Natural killer cell (primary cell): Measurements from ENCODE around the gene SP6. TPM values are rescaled to one million over a fixed set of nuclear protein-coding genes. Genes with fewer than 3 reads are reported as not detected.

Experiments
- ATAC-seq, 3 donors: fragments of 150-1000 bp in 2 of 3; fragments of 200-7000 bp in 1 of 3; cut with Tn5 transposase; 1 replicate in 1 of 3; 2 replicates in 2 of 3; pipeline ENCODE4 v1.10.0; 2021; ENCODE audit warnings: mild to moderate bottlenecking in 2 of 3, moderate library complexity in 2 of 3
- DNase-seq, 2 donors: peaks; one replicate each; pipeline versions ENCODE4 v3.0.0 to v3.0.0-alpha.2; 2013 to 2021; ENCODE audit warnings: mixed read lengths in 1 of 2
- H3K27ac ChIP-seq: one replicate; pipeline ENCODE4 v1.5.1; 2013; ENCODE audit warnings: mild to moderate bottlenecking, low read length
- H3K27me3 ChIP-seq: one replicate; pipeline ENCODE4 v1.6.1; 2013; ENCODE audit warnings: low read length; ENCODE audit not compliant: control insufficient read depth, insufficient read depth
- H3K36me3 ChIP-seq: one replicate; pipeline ENCODE4 v1.6.1; 2013; ENCODE audit warnings: low read length; ENCODE audit not compliant: control insufficient read depth, insufficient read depth
- H3K4me1 ChIP-seq: one replicate; pipeline ENCODE4 v1.6.1; 2013; ENCODE audit warnings: low read length; ENCODE audit not compliant: control insufficient read depth, insufficient read depth
- H3K4me3 ChIP-seq: one replicate; pipeline ENCODE4 v1.5.1; 2013; ENCODE audit warnings: low read length
- H3K9me3 ChIP-seq: one replicate; pipeline ENCODE4 v1.6.1; 2013; ENCODE audit warnings: low read length; ENCODE audit not compliant: control insufficient read depth, insufficient read depth
- H3K27ac Mint-ChIP-seq, 2 donors: one replicate each; pipeline ENCODE4 v1.8.0; 2022; ENCODE audit warnings: mild to moderate bottlenecking in 2 of 2, mixed read lengths in 2 of 2, moderate library complexity in 1 of 2
- H3K27me3 Mint-ChIP-seq, 2 donors: one replicate each; pipeline ENCODE4 v1.8.0; 2022; ENCODE audit warnings: low read depth in 2 of 2, mixed read lengths in 2 of 2
- H3K36me3 Mint-ChIP-seq: one replicate; pipeline ENCODE4 v1.8.0; 2022; ENCODE audit warnings: mixed read lengths
- H3K4me1 Mint-ChIP-seq, 2 donors: one replicate each; pipeline ENCODE4 v1.8.0; 2022; ENCODE audit warnings: mixed read lengths in 2 of 2
- H3K4me3 Mint-ChIP-seq: one replicate; pipeline ENCODE4 v1.8.0; 2022; ENCODE audit warnings: mild to moderate bottlenecking, moderate library complexity, mixed read lengths
- H3K9me3 Mint-ChIP-seq, 2 donors: one replicate each; pipeline ENCODE4 v1.8.0; 2022; ENCODE audit warnings: mixed read lengths in 2 of 2
- CTCF ChIP-seq: fragments of 200-600 bp; IDR thresholded peaks from one replicate; pipeline ENCODE4 v1.8.0; 2022; ENCODE audit warnings: antibody characterized with exemption
- WGBS: methylation state at CpG from one replicate; pipeline ENCODE4 v1.1.7; 2013; ENCODE audit warnings: missing lambda C conversion rate; ENCODE audit not compliant: insufficient coverage; 5-methylcytosine and 5-hydroxymethylcytosine counted together
- intact Hi-C: fragments of 100-400 bp; cut with micrococcal nuclease; formaldehyde crosslinking; loops from one replicate; pipeline ENCODE4 v1.14.2; 2022
- total RNA-seq, 4 donors: library from RNA; stranded (reverse); fragments of 120-200 nt in 1 of 4; gene quantifications; one replicate each; pipeline versions ENCODE4 v1.2.3 to v1.2.4, GENCODE V29; 2013 to 2022

Gene SP6
- total RNA-seq, 3 donors from 2014 or later (not counting 1 experiment from before 2014, with no cell fraction given): 0.09 TPM; not detected in 1

GRCh38 chr17:47873200-47874090 lies 22.5 kb upstream of the SP6 start:
- TF ChIP-seq CTCF: no peak
- Histone ChIP-seq H3K4me3 (no peak overlapping the region), H3K27ac (no peak overlapping the region), H3K36me3 (no peaks in the 10 kb centered on the region), H3K27me3 (peaks cover 9% of the 10 kb centered on the region), H3K9me3 (no peaks in the 10 kb centered on the region), H3K4me1 (peaks cover 3% of the 10 kb centered on the region)
- no peak for DNase-seq
- 88% methylated on average over 4 of the region's 4 CpGs for WGBS
- no peak overlapping the region for H3K4me3 Mint-ChIP-seq
- H3K36me3 Mint-ChIP-seq: no peaks in the 10 kb centered on the region
- intact Hi-C loops: no loop called here
- peaks cover 41 to 63% of the 10 kb centered on the region in 2 donors for H3K27me3 Mint-ChIP-seq
- ATAC-seq: no peak
- H3K4me1 Mint-ChIP-seq: no peaks in the 10 kb centered on the region
- H3K9me3 Mint-ChIP-seq: no peaks in the 10 kb centered on the region
- H3K27ac Mint-ChIP-seq: no peak overlapping the region

DNA sequence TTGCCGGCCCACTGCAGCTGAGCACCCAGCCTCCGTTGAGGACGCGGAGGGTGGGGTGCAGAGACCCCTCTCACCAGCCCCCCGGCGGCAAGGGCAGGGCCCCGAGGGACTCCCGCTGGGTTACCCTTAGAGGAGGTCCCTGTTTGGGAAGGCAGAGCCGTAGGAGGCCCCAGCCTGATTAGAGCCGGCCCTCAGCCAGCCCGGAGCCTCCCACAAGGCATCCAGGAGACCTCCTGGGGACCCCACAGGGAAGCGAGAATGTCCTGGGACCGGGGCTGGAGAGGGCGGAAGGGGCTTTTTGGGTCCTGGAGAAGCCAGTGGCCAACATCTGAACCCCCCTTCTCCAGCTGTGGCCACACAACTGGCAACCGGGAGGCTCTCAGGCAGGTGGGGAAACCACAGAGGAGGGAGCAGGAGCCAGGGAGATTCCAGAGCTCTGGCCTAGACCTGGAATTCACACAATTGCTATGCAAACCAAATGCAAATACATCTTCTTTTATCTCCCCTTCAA lies 21.7 kb upstream of the SP6 start:
- DNase-seq (no peak), ATAC-seq (no peak)
- H3K4me3 ChIP-seq: no peak overlapping the region
- H3K27ac Mint-ChIP-seq: no peak overlapping the region
- intact Hi-C loops: no loop called here
- H3K9me3 ChIP-seq: no peaks in the 10 kb centered on the region
- WGBS: 66% methylated on average over 15 of the region's 15 CpGs
- H3K4me1 Mint-ChIP-seq: no peaks in the 10 kb centered on the region
- H3K27ac ChIP-seq: no peak overlapping the region
- no peaks in the 10 kb centered on the region for H3K9me3 Mint-ChIP-seq
- peaks cover 3% of the 10 kb centered on the region for H3K4me1 ChIP-seq
- no peaks in the 10 kb centered on the region for H3K36me3 Mint-ChIP-seq
- H3K36me3 ChIP-seq: no peaks in the 10 kb centered on the region
- no peak for TF ChIP-seq CTCF
- H3K4me3 Mint-ChIP-seq: no peak overlapping the region
- peaks cover 36 to 55% of the 10 kb centered on the region in 2 donors for H3K27me3 Mint-ChIP-seq
- peaks cover 9% of the 10 kb centered on the region for H3K27me3 ChIP-seq

DNA sequence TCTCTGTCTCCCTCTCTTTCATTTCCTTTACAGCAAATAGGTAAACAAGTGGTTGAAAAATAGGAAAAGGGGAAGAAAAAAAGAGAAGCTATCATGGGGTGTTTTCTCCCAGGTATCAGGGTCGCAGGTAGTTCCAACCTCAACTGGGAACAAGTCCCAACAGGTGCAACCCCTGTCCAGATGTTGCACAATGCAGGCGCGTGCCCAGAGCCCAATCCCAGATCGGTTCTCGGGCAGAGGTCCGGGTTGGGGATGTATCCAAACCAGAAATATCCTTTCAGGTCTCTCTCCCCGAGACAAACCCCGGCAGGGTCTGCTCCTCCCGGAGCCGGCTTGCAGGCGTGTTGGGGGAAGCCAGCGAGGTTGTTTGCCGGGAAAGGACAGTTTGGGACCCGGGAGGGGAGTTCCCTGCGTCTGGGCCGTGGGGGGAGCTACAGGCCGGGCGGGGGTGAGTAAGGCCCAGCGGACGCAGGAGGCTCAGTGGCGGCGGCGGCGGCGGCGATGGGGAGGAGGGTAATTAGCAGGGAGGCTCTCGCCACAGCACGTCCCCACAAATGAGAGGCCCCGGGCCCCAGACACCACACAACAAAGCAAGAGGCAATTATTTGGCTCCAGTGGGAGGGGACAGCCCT lies 21.2 kb upstream of the SP6 start:
- no peak overlapping the region for H3K27ac ChIP-seq
- no peaks in the 10 kb centered on the region for H3K9me3 ChIP-seq
- 29% methylated on average over 25 of the region's 29 CpGs for WGBS
- intact Hi-C loops: no loop called here
- Mint-ChIP-seq H3K27ac (no peak overlapping the region), H3K4me3 (no peak overlapping the region), H3K36me3 (no peaks in the 10 kb centered on the region), H3K27me3 (peaks cover 36 to 50% of the 10 kb centered on the region in 2 donors), H3K9me3 (no peaks in the 10 kb centered on the region), H3K4me1 (no peaks in the 10 kb centered on the region)
- H3K36me3 ChIP-seq: no peaks in the 10 kb centered on the region
- no peak overlapping the region for H3K4me3 ChIP-seq
- DNase-seq (no peak), ATAC-seq (no peak)
- H3K27me3 ChIP-seq: peaks cover 9% of the 10 kb centered on the region
- peaks cover 3% of the 10 kb centered on the region for H3K4me1 ChIP-seq
- TF ChIP-seq CTCF: no peak
